SK-N-SH (cell line): ENCODE measurements around the gene APCS.

Experiments
- CHD2 ChIP-seq: fragments of 150-350 bp; IDR thresholded peaks from 2 replicates; pipeline ENCODE4 v1.6.1; 2018; ENCODE audit warnings: low read length; ENCODE audit not compliant: partially characterized antibody
- FOSL2 ChIP-seq: IDR thresholded peaks from 2 replicates; pipeline ENCODE4 v1.4.0; 2012; ENCODE audit warnings: low read depth, mild to moderate bottlenecking, moderate library complexity, borderline replicate concordance
- RAD21 ChIP-seq: IDR thresholded peaks from 2 replicates; pipeline ENCODE4 v1.6.1; 2012; ENCODE audit warnings: mild to moderate bottlenecking, low read length
- RFX5 ChIP-seq: IDR thresholded peaks from 2 replicates; pipeline ENCODE4 v1.6.1; 2012; ENCODE audit warnings: mild to moderate bottlenecking, improper control_type of control experiment, low read length
- ZBTB33 ChIP-seq: IDR thresholded peaks from 2 replicates; pipeline ENCODE4 v1.4.0; 2012; ENCODE audit warnings: low read depth, borderline replicate concordance
- TF ChIP-seq, protein P1 (sequence below): fragments of 200-600 bp; sonication (generic); IDR thresholded peaks from 2 replicates; pipeline ENCODE4 v1.6.1; 2017; ENCODE audit warnings: antibody characterized with exemption, mild to moderate bottlenecking, moderate library complexity

DNA sequence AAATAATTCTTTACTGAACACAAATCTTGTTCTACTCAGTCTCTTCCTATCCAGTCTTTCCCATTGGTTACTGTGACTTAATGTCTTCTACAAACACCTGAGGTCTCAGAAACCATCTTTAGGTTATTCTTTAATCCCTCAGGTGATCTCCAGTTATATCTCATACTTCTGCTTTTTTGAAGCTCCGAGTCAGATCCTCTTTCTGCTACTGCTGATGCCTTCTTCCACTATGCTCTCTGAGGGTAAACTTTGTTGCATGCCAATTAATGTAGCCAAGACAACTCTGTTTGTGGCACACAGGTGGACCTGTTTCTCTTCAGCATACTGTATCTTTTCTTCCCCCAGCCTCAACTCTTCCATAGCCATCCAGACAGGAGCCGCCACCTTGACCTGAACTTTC lies 3.1 kb upstream of the APCS start:
- TF ChIP-seq, protein P1, sequence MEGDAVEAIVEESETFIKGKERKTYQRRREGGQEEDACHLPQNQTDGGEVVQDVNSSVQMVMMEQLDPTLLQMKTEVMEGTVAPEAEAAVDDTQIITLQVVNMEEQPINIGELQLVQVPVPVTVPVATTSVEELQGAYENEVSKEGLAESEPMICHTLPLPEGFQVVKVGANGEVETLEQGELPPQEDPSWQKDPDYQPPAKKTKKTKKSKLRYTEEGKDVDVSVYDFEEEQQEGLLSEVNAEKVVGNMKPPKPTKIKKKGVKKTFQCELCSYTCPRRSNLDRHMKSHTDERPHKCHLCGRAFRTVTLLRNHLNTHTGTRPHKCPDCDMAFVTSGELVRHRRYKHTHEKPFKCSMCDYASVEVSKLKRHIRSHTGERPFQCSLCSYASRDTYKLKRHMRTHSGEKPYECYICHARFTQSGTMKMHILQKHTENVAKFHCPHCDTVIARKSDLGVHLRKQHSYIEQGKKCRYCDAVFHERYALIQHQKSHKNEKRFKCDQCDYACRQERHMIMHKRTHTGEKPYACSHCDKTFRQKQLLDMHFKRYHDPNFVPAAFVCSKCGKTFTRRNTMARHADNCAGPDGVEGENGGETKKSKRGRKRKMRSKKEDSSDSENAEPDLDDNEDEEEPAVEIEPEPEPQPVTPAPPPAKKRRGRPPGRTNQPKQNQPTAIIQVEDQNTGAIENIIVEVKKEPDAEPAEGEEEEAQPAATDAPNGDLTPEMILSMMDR = no peak
- TF ChIP-seq ZBTB33 = no peak
- no peak for TF ChIP-seq RAD21
- no peak for TF ChIP-seq RFX5
- TF ChIP-seq FOSL2 = no peak
- no peak for TF ChIP-seq CHD2
